Lower lobe of right lung (tissue), 2 donors: ENCODE measurements around the gene CELF4. TPM values are rescaled to one million over a fixed set of nuclear protein-coding genes. Genes with fewer than 3 reads are reported as not detected.

ENCODE experiments used
- ATAC-seq, 2 donors: fragments of 200-7000 bp; cut with Tn5 transposase; one replicate each; pipeline ENCODE4 v1.9.1; 2020 to 2022; ENCODE audit warnings: mild to moderate bottlenecking in 2 of 2, moderate library complexity in 2 of 2
- DNase-seq: peaks from one replicate; pipeline ENCODE4 v3.0.0-alpha.2; 2020
- H3K27ac ChIP-seq: fragments of 200-600 bp; one replicate; pipeline ENCODE4 v1.8.0; 2022
- H3K27me3 ChIP-seq: fragments of 200-600 bp; one replicate; pipeline ENCODE4 v1.8.0; 2022; ENCODE audit warnings: low read depth
- H3K36me3 ChIP-seq: fragments of 200-600 bp; one replicate; pipeline ENCODE4 v1.8.0; 2022; ENCODE audit warnings: mild to moderate bottlenecking
- H3K4me1 ChIP-seq: fragments of 200-600 bp; one replicate; pipeline ENCODE4 v1.8.0; 2022
- H3K4me3 ChIP-seq: fragments of 200-600 bp; one replicate; pipeline ENCODE4 v1.8.0; 2022; ENCODE audit warnings: mild to moderate bottlenecking
- H3K9me3 ChIP-seq: fragments of 200-600 bp; one replicate; pipeline ENCODE4 v1.8.0; 2022
- CTCF ChIP-seq: fragments of 200-600 bp; IDR thresholded peaks from one replicate; pipeline ENCODE4 v1.8.0; 2022; ENCODE audit warnings: antibody characterized with exemption, mild to moderate bottlenecking
- intact Hi-C: fragments of 100-400 bp; cut with DNase I; formaldehyde crosslinking; loops from one replicate; pipeline ENCODE4 v1.11.0; 2022
- total RNA-seq: library from RNA; stranded (reverse); fragmentation: NEBNext Ultra II Directional; extraction: Animal tissue kit (Norgen Biotek cat#: 25700); gene quantifications from one replicate; pipeline ENCODE4 v1.2.1, GENCODE V29; 2021
- donor health status: DM: no; HTN: yes; CAD: no; lungs with severe emphysema.

CELF4 gene
- total RNA-seq, 1 donor from 2014 or later = 0.38 TPM

GRCh38 chr18:37473195-37473840 lies 92.3 kb downstream of the CELF4 start:
- no peaks in the 10 kb centered on the region for H3K27me3 ChIP-seq
- no peak for TF ChIP-seq CTCF
- no peak for DNase-seq
- H3K9me3 ChIP-seq = no peaks in the 10 kb centered on the region
- no peak overlapping the region for H3K4me3 ChIP-seq
- no peak for ATAC-seq
- no peaks in the 10 kb centered on the region for H3K4me1 ChIP-seq
- H3K27ac ChIP-seq = no peak overlapping the region
- intact Hi-C loops = no loop called here
- no peaks in the 10 kb centered on the region for H3K36me3 ChIP-seq

GRCh38 chr18:37471637-37472036 lies 94.0 kb downstream of the CELF4 start:
- H3K36me3 ChIP-seq = no peaks in the 10 kb centered on the region
- TF ChIP-seq CTCF = no peak
- no peak overlapping the region for H3K27ac ChIP-seq
- no peaks in the 10 kb centered on the region for H3K27me3 ChIP-seq
- DNase-seq = no peak
- H3K9me3 ChIP-seq = no peaks in the 10 kb centered on the region
- intact Hi-C loops = no loop called here
- no peak for ATAC-seq
- no peak overlapping the region for H3K4me3 ChIP-seq
- no peaks in the 10 kb centered on the region for H3K4me1 ChIP-seq

GRCh38 chr18:37470986-37471385 lies 94.6 kb downstream of the CELF4 start:
- no peaks in the 10 kb centered on the region for H3K9me3 ChIP-seq
- DNase-seq (no peak), ATAC-seq (no peak)
- no peak for TF ChIP-seq CTCF
- no peaks in the 10 kb centered on the region for H3K36me3 ChIP-seq
- no peaks in the 10 kb centered on the region for H3K4me1 ChIP-seq
- no peak overlapping the region for H3K4me3 ChIP-seq
- no peak overlapping the region for H3K27ac ChIP-seq
- intact Hi-C loops = no loop called here
- H3K27me3 ChIP-seq = no peaks in the 10 kb centered on the region

GRCh38 chr18:37467002-37467662 lies 98.5 kb downstream of the CELF4 start:
- ATAC-seq = no peak
- Histone ChIP-seq H3K36me3 (no peaks in the 10 kb centered on the region), H3K4me1 (no peaks in the 10 kb centered on the region), H3K27me3 (no peaks in the 10 kb centered on the region), H3K27ac (no peak overlapping the region), H3K4me3 (no peak overlapping the region), H3K9me3 (no peaks in the 10 kb centered on the region)
- no peak for TF ChIP-seq CTCF
- no peak for DNase-seq
- intact Hi-C loops = no loop called here

- DNase-seq (no peak), ATAC-seq (no peak)
- Histone ChIP-seq H3K4me1 (no peaks in the 10 kb centered on the region), H3K4me3 (no peak overlapping the region), H3K36me3 (no peaks in the 10 kb centered on the region), H3K9me3 (no peaks in the 10 kb centered on the region), H3K27ac (no peak overlapping the region), H3K27me3 (no peaks in the 10 kb centered on the region)
- no peak for TF ChIP-seq CTCF
- intact Hi-C loops = no loop called here
Measured at GRCh38 chr18:37465958-37466357, 99.6 kb downstream of the CELF4 start.
